Stimulated activated CD4-positive, alpha-beta T cell treated with anti-CD3 and anti-CD28 coated beads, Interleukin-1b, Interleukin-23, amount 100 ng/mL, for 1 hour (primary cell): ENCODE data around the gene LHX3.
A peak's percentile ranks its signal among the peaks of the same experiment; 100 is the strongest.

ENCODE experiments used
- DNase-seq, 2 donors: peaks; one replicate each; pipeline ENCODE4 v3.0.0-alpha.2; 2020; ENCODE audit warnings: low read depth in 2 of 2

The LHX3 gene

DNA sequence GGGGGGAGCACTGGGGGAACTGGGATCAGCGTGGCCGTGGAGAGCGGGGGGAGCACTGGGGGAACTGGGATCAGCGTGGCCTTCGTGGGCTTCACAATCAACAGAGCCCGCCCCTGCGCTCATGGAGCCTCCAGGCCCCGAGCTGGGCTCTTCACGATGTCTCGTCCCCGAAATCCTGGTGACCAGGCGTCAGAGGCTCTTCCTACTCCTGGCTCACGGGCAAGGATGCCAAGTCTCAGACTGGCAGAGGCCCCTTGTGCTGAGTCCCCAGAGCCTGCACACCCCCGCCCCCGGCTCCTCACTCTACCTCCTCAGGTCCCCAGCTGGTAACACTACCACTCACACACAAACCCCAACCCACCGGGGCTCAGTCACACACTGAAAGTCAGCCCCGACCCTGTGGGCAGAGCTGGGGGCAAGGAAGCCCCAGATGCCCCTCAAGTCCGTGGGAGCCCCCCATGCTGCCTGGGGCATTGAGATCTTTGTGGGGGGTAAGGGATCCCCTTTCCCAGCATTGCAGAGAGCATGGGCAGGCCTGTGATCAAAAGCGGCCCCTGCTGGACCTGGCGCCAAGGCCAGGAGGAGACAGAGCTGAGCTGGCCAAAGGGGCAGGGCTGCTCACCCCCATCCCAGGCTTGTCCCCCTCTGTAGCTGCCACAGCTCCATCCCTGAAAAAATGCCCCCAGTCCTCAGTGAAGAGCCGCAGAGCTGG, 26.7 kb downstream of the LHX3 start:
- no peak for DNase-seq

GRCh38 chr9:136177224-136177623, 27.7 kb downstream of the LHX3 start:
- no peak for DNase-seq

DNA sequence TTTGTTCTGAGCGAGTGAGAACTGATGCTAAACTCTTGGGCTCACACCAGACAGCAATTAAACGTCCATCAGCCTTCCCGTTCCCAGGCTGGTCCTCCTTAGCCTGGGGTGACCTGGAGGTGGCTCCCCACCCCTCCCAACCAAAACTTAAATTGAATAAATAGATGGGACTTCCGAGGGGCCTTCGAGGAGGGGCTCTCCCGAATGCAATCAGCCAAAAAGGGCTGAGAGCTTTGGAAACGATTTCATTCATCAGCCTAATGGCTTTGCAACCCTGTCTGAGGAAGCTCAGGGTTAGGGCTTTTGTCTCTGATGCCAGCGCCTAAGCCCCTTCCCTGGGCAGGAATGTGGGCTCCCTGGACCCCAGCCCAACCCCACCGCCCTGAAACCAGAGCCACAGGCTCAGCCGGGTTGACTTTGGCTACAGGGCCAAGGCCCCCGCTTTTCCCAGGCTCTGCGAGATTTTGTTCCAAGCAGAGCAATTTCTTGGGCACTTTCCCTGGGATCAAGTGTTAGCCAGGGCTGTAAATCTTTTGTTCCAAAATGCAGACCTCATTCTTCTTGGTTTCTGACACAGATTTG, 29.2 kb downstream of the LHX3 start:
- no peak for DNase-seq

GRCh38 chr9:136174779-136175615, 29.9 kb downstream of the LHX3 start:
- no peak for DNase-seq

- no peak for DNase-seq
These were observed 31.2 kb downstream of the LHX3 start for GRCh38 chr9:136173648-136174290.

GRCh38 chr9:136172412-136173079, 32.4 kb downstream of the LHX3 start:
- DNase-seq: no peak

DNA sequence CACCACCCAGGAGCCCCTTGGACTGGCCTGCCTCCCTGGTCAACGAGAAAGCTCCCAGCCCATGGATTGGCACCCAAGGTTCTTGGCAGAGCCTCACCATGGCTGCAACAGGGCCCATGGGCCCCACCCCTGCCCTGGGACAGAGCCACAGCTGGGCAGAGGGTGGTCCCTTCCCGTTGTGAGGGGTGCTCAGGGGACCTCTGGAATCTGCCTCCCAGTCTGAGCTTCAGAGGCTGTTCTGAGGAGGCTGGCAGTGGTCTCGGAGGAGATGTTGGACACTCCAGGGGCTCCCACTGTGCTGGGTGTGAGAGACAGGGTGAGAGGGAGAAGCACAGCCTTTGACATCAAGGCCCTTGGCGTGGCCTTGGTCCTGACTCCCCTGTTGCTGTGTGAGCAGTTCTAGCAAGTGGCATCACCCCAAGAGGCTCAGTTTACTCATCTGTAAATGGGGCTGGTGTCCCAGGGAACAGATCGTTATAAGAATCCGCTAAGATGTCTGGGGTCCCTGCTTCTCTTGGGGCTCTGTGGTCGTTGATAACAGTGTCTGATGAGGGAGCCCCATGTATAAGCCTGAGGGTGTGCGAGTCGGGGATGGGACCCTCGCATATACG, 33.0 kb downstream of the LHX3 start:
- DNase-seq: no peak

GRCh38 chr9:136171009-136171800, 33.7 kb downstream of the LHX3 start:
- no peak for DNase-seq

GRCh38 chr9:136170006-136170901, 34.7 kb downstream of the LHX3 start:
- peak in 1 of 2 donors; percentile 39 for DNase-seq

DNA sequence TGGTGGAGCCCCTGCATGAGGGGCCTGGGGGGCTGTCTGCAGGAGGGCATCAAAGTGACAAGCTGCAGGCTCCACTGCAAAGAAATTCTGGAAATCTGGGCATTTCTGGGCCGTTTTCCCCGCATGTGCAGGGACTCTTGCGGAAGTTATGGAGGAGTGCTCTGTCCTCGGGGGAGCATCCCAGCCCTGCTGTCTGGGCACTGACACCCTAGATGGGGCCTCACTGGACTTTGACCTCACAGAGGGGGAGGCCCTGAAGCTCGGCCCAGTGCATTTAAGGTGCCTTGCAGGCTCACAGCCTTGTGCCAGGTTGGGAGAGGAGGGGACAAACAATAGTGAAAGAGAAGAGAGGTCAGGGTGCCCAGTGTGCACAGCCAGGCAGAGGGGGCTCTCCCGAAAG, 35.4 kb downstream of the LHX3 start:
- no peak for DNase-seq

DNA sequence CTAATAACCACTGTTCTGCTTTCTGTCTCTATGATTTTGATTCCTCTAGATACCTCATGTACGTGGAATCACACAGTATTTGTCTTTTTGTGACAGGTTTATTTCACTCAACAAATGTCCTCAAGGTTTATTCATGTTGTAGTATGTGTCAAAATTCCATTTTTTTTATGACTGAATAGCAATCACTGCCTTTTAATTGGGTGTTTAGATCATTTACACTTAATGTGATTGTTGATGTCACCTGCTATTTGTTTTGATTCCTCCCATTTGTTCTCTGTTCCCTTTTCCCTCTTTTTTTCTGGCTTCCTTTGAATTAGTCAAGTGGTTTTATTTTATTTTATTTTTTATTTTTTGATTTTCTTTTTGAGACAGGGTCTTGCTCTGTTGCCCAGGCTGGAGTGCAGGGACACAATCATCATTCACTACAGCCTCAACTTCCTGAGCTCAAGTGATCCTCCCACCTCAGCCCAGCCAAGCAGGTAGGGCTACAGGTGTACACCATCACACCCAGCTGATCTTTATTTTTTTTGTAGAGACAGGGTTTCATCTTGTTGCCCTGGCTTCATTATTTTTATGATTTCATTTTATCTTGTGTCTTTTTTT, 41.6 kb downstream of the LHX3 start:
- DNase-seq: no peak

DNA sequence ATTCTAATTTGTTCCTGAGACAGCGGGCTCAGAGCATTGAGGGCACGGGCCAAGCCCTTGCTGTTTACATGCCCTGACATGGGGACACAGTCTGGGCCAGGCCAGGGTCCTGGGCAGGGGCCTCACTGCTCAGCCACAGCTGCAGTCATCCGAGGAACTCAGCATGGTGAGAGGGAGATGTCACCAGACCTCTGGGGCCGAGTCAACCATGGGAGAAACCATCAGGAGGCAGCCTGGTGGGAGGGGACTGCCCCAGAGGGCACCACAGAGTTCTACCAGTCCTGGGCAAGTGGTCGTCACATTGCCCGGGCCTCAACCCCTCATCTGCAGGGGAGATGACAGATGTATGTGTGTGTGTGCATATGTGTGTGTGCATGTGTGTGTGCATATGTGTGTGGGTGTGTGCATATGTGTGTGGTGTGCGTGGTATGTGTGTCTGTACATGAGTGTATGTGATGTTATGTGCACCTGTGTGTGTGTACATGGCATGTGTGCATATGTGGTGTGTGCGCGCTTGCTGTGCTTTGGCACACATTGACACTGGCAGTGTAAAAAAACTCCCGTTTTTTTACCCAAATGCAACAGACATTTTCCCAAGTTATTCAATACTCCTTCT, 43.8 kb downstream of the LHX3 start:
- DNase-seq: no peak

DNA sequence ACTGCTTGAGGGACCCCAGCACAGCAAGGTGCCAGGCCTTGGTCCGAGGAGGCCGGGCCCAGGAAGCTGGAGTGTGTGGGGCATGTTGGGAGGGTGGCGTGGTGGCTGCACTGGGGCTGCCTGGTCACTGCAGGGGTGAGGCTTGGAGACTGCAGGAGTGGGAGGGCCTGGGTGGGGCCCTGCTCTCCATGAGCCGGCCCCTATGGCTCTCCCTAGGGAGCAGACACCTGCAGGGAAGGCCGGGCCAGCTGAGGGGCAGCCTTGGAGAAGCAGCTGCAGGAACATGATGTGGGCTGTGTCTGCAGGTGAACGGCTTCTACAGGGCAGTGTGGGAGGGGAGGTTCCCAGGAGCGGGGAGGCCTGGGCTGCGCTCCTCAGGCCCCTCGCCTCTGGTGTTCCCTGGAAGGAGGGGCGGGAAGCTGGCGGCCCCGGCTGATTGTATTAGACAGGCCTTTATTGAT, 44.5 kb downstream of the LHX3 start:
- no peak for DNase-seq

- no peak for DNase-seq
These were observed 45.1 kb downstream of the LHX3 start for GRCh38 chr9:136159851-136160250.

DNA sequence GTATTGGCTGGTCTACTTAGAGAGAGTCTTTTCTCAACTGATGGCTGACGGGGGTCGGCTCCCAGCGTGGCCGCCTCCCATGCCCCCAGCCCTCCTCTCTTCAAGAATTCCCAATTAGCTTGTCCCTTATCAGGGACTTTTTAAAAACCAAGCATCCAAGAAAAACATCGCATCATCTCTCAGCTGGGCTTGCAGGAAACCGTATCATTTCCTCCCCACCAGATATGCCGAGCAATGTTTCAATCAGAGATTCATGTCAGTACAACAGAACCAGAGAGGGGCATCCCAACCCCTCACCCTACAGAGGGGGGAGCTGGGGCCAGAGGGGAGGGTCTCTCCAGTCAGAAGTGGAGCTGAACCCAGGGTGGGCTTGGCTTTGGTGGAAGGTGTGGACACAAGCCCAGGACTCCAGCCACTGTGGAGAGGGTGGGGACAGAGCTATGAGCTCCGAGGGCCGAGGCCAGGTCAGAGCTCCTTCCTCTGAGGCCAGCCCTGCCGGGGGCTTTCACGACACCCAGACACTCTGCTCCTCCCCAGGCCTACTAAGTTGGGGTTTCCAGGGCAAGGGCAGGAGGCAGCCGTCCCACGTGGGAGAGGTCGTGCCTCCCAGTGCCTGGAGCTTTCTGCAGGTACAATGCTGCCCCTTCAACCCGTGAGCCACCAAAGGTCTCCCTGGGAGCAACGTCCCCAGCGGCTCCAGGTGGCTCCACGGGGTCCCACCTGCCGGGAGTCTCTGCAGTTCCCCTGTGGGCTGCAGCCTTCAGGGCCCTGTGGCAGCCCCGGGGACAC, 47.3 kb downstream of the LHX3 start:
- no peak for DNase-seq

- DNase-seq: no peak
These were observed 48.5 kb downstream of the LHX3 start for GRCh38 chr9:136156209-136157120.

GRCh38 chr9:136155576-136155975, 49.4 kb downstream of the LHX3 start:
- DNase-seq: no peak
